OCI-LY7 (cell line): ENCODE measurements around the gene KLRD1. TPM values are rescaled to one million over a fixed set of nuclear protein-coding genes. Genes with fewer than 3 reads are reported as not detected.

Source experiments
- BruUV-seq: library from RNA; stranded (reverse); fragments of 400-500 nt; replicated peaks from 2 replicates; lab custom pipeline; 2021; lab: Mats Ljungman, UMichigan
- CTCF ChIA-PET: fragments of 300-600 bp; sonication (Branson Sonifier 250); formaldehyde crosslinking; loops from one replicate; lab custom pipeline; 2022; ENCODE audit warnings: antibody characterized with exemption; ENCODE audit not compliant: unreplicated experiment; lab: Charles Lee
- POLR2A ChIA-PET: fragments of 300-600 bp; sonication (Branson Sonifier 250); formaldehyde crosslinking; loops from one replicate; lab custom pipeline; 2022; ENCODE audit warnings: antibody characterized with exemption; lab: Charles Lee
- DNase-seq: peaks from one replicate; pipeline ENCODE4 v3.0.0-alpha.2; 2015; ENCODE audit warnings: low spot score
- H2AFZ ChIP-seq: fragments of 200-600 bp; sonication (generic), shearing (Covaris generic); 2 replicates; pipeline ENCODE4 v1.6.1; 2014; ENCODE audit warnings: mild to moderate bottlenecking, antibody characterized with exemption, low read length, moderate library complexity
- H3K27ac ChIP-seq: fragments of 200-600 bp; sonication (generic); 2 replicates; pipeline ENCODE4 v1.5.1; 2014; ENCODE audit warnings: mixed run types, low read depth, mild to moderate bottlenecking, moderate library complexity, low read length, inconsistent platforms; ENCODE audit not compliant: poor library complexity, severe bottlenecking
- H3K36me3 ChIP-seq: fragments of 200-600 bp; sonication (generic); 2 replicates; pipeline ENCODE4 v1.6.1; 2014; ENCODE audit warnings: mild to moderate bottlenecking, antibody characterized with exemption, low read length, moderate library complexity, mixed read lengths; ENCODE audit not compliant: insufficient read depth
- H3K4me1 ChIP-seq: fragments of 200-600 bp; sonication (generic); 2 replicates; pipeline ENCODE4 v1.5.1; 2014; ENCODE audit warnings: mild to moderate bottlenecking, low read length; ENCODE audit not compliant: insufficient read depth, poor library complexity, severe bottlenecking
- H3K4me2 ChIP-seq: fragments of 200-600 bp; sonication (generic); 2 replicates; pipeline ENCODE4 v1.6.1; 2014; ENCODE audit warnings: mild to moderate bottlenecking, low read length
- H3K4me3 ChIP-seq: fragments of 200-600 bp; sonication (generic); 2 replicates; pipeline ENCODE4 v1.5.1; 2014; ENCODE audit warnings: mild to moderate bottlenecking, low read depth, low read length; ENCODE audit not compliant: poor library complexity, severe bottlenecking
- H3K79me2 ChIP-seq: fragments of 200-600 bp; sonication (generic); 2 replicates; pipeline ENCODE4 v1.6.1; 2016; ENCODE audit warnings: low read depth, mild to moderate bottlenecking, low read length, moderate library complexity, mixed read lengths; ENCODE audit not compliant: insufficient read depth
- H3K9me2 ChIP-seq: fragments of 200-600 bp; sonication (generic); 2 replicates; pipeline ENCODE4 v1.6.1; 2016; ENCODE audit warnings: mild to moderate bottlenecking, low read length, mixed read lengths; ENCODE audit not compliant: insufficient read depth
- H3K9me3 ChIP-seq: fragments of 200-600 bp; sonication (generic); 2 replicates; pipeline ENCODE4 v1.6.1; 2014; ENCODE audit warnings: mild to moderate bottlenecking, mixed run types, low read length, mixed read lengths
- H4K20me1 ChIP-seq: fragments of 200-600 bp; sonication (generic); 2 replicates; pipeline ENCODE4 v1.6.1; 2014; ENCODE audit warnings: mild to moderate bottlenecking, antibody characterized with exemption, low read length, moderate library complexity, mixed read lengths; ENCODE audit not compliant: insufficient read depth
- CTCF ChIP-seq: fragments of 200-600 bp; sonication (generic); conservative IDR thresholded peaks from 2 replicates; pipeline ENCODE4 v1.5.1; 2014; ENCODE audit warnings: mild to moderate bottlenecking, antibody characterized with exemption, low read length, moderate library complexity, mixed read lengths
- EZH2phosphoT487 ChIP-seq: fragments of 200-600 bp; sonication (generic); IDR thresholded peaks from 2 replicates; pipeline ENCODE4 v1.6.1; 2018; ENCODE audit warnings: low read depth, borderline replicate concordance, mild to moderate bottlenecking, mixed run types, antibody characterized with exemption, low read length, moderate library complexity, mixed read lengths
- intact Hi-C: fragments of 100-400 bp; cut with micrococcal nuclease; formaldehyde crosslinking; loops from one replicate; pipeline ENCODE4 v1.10.0; 2022; ENCODE audit not compliant: unreplicated experiment
- total RNA-seq, 2 experiments: library from RNA; depleted of rRNA in 1 of 2; stranded (reverse); fragments of >200 nt in 1 of 2; shearing (Covaris generic) in 1 of 2; gene quantifications; 2 replicates each; pipeline ENCODE4 v1.2.3, GENCODE V29; 2014 to 2022

Gene KLRD1
- total RNA-seq, 2 experiments from 2014 or later = under 0.01 to 0.04 TPM

GRCh38 chr12:10285919-10286318, 21.8 kb upstream of the KLRD1 start:
- Histone ChIP-seq H3K4me3 (no peak overlapping the region), H3K4me2 (peak overlapping the region; percentile 34), H4K20me1 (no peaks in the 10 kb centered on the region), H2AFZ (peak overlapping the region; percentile 87), H3K9me2 (no peaks in the 10 kb centered on the region), H3K9me3 (peaks cover 15% of the 10 kb centered on the region; the same call in 1 of the 2 replicates), H3K79me2 (no peaks in the 10 kb centered on the region), H3K36me3 (no peaks in the 10 kb centered on the region; the same call in 1 of the 2 replicates), H3K4me1 (peaks cover 18% of the 10 kb centered on the region), H3K27ac (peak overlapping the region; percentile 26)
- ChIA-PET POLR2A (interaction anchor here (0.5 to 1.3 kb wide), 5 partner anchors 9 to 56 kb away, joined by 3 to 6 read pairs (median 3); no protein-coding TSS in a partner anchor), CTCF (no interaction called here)
- no TSS peak for BruUV-seq
- intact Hi-C loops = no loop called here
- peak; percentile 78 for DNase-seq
- TF ChIP-seq CTCF (no peak), EZH2phosphoT487 (no peak)

DNA sequence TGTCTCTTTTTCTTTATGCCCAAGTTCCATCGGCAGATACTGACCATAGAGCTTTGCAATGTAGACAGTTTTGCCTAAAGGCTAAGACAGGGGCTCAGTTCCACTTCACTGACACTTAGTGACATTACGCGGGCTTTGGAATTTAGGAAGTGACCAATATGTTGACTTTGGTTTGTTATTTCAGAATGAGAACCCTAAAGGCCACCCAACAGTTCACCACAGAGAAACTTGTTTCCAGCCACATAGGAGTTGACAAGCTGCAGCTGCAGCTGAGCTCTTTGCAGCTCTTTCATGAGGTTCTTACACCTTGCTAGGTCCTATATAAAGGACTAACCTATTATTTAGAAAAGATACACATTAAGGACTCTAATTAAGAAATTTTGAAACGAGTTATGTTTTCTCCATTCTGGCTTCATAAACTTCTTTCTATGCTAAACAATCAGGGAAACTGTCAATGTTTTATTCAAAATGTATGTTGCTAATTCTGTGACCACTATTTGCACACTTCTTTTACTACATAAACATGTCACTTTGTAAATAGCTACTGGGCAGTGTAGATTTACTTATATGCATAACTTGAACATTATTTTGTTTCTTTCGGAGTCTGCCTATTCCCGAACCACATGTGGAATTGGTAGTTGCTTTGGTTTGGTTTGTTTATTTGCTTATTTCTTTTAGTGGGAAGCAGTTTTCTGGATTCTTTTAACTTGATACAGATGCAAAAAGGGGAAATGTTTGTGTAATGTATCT, 18.5 kb upstream of the KLRD1 start:
- POLR2A ChIA-PET = interaction anchor here (0.8 to 1.1 kb wide), 2 partner anchors 19 to 89 kb away, joined by 3 read pairs; partner anchors contain the start of gene KLRD1
- intact Hi-C loops = no loop called here
- H3K27ac ChIP-seq = no peak overlapping the region
- H2AFZ ChIP-seq = peak overlapping the region; percentile 51; the same call in 1 of the 2 replicates
- H3K9me2 ChIP-seq = no peaks in the 10 kb centered on the region
- H3K4me2 ChIP-seq = no peak overlapping the region
- no peak overlapping the region for H3K4me3 ChIP-seq
- H3K36me3 ChIP-seq = no peaks in the 10 kb centered on the region; the same call in 1 of the 2 replicates
- peak; percentile 14 for DNase-seq
- no peaks in the 10 kb centered on the region for H4K20me1 ChIP-seq
- peaks cover 25% of the 10 kb centered on the region for H3K4me1 ChIP-seq
- CTCF ChIA-PET = no interaction called here
- no TSS peak for BruUV-seq
- no peaks in the 10 kb centered on the region for H3K79me2 ChIP-seq
- no peak for TF ChIP-seq EZH2phosphoT487
- no peak for TF ChIP-seq CTCF
- peaks cover 9% of the 10 kb centered on the region; the same call in 1 of the 2 replicates for H3K9me3 ChIP-seq

- Histone ChIP-seq H4K20me1 (no peaks in the 10 kb centered on the region), H3K79me2 (no peaks in the 10 kb centered on the region), H3K9me3 (peaks cover 9% of the 10 kb centered on the region; the same call in 1 of the 2 replicates), H3K27ac (no peak overlapping the region), H3K4me1 (peaks cover 13% of the 10 kb centered on the region), H3K36me3 (no peaks in the 10 kb centered on the region; the same call in 1 of the 2 replicates), H3K9me2 (no peaks in the 10 kb centered on the region), H3K4me2 (no peak overlapping the region), H3K4me3 (no peak overlapping the region), H2AFZ (no peak overlapping the region)
- TF ChIP-seq CTCF = no peak
- no peak for TF ChIP-seq EZH2phosphoT487
- BruUV-seq = no TSS peak
- ChIA-PET CTCF (no interaction called here), POLR2A (no interaction called here)
- no peak for DNase-seq
- intact Hi-C loops = no loop called here
Measured at GRCh38 chr12:10291030-10291429, 16.6 kb upstream of the KLRD1 start.
